Neural cell (in vitro differentiated cells): ENCODE data around the gene RHOT2. TPM values are rescaled to one million over a fixed set of nuclear protein-coding genes. Genes with fewer than 3 reads are reported as not detected.

Source experiments
- H2AFZ ChIP-seq: fragments of 200-600, 300-800 bp; sonication (generic), shearing (Covaris generic); 2 replicates; pipeline ENCODE4 v1.6.0; 2014; ENCODE audit warnings: low read depth, mild to moderate bottlenecking, antibody characterized with exemption, low read length, moderate library complexity
- H3F3A ChIP-seq: fragments of 200-600 bp; shearing (Covaris generic); 2 replicates; pipeline ENCODE4 v1.6.1; 2016; ENCODE audit warnings: mild to moderate bottlenecking, moderate library complexity, mixed read lengths, antibody characterized with exemption, low read length; ENCODE audit not compliant: insufficient read depth, poor library complexity, severe bottlenecking
- H3K27ac ChIP-seq: fragments of 200-600, 300-800 bp; sonication (generic), shearing (Covaris generic); 2 replicates; pipeline ENCODE4 v1.5.1; 2014; ENCODE audit warnings: mild to moderate bottlenecking, low read length, moderate library complexity
- H3K27me3 ChIP-seq: fragments of 300-800, 200-600 bp; sonication (generic), shearing (Covaris generic); 2 replicates; pipeline ENCODE4 v1.6.0; 2014; ENCODE audit warnings: mild to moderate bottlenecking, low read depth, low read length, moderate library complexity; ENCODE audit not compliant: insufficient read depth
- H3K36me3 ChIP-seq: fragments of 300-800, 200-600 bp; sonication (generic), shearing (Covaris generic); 2 replicates; pipeline ENCODE4 v1.5.1; 2014; ENCODE audit warnings: mild to moderate bottlenecking, antibody characterized with exemption, low read length, moderate library complexity; ENCODE audit not compliant: insufficient read depth
- H3K4me2 ChIP-seq: fragments of 300-800, 200-600 bp; sonication (generic), shearing (Covaris generic); 2 replicates; pipeline ENCODE4 v1.6.0; 2014; ENCODE audit warnings: mild to moderate bottlenecking, low read length
- H3K4me3 ChIP-seq: fragments of 300-800, 200-600 bp; sonication (generic), shearing (Covaris generic); 2 replicates; pipeline ENCODE4 v1.5.1; 2014; ENCODE audit warnings: mild to moderate bottlenecking, low read length, moderate library complexity
- H3K79me2 ChIP-seq: fragments of 200-600 bp; shearing (Covaris generic); replicated peaks from 2 replicates; pipeline ENCODE4 v1.6.0; 2014; ENCODE audit warnings: mild to moderate bottlenecking, low read length, moderate library complexity; ENCODE audit not compliant: insufficient read depth
- H3K9ac ChIP-seq: fragments of 300-800, 200-600 bp; sonication (generic), shearing (Covaris generic); 2 replicates; pipeline ENCODE4 v1.6.1; 2016; ENCODE audit warnings: mild to moderate bottlenecking, low read length, mixed read lengths
- H3K9me2 ChIP-seq: fragments of 200-600 bp; shearing (Covaris generic); 2 replicates; pipeline ENCODE4 v1.6.1; 2016; ENCODE audit warnings: mild to moderate bottlenecking, low read length, mixed read lengths; ENCODE audit not compliant: insufficient read depth
- H3K9me3 ChIP-seq: fragments of 200-600, 300-800 bp; sonication (generic), shearing (Covaris generic); 2 replicates; pipeline ENCODE4 v1.6.1; 2016; ENCODE audit warnings: mild to moderate bottlenecking, mixed run types, low read length, moderate library complexity, mixed read lengths
- H4K20me1 ChIP-seq: fragments of 200-600 bp; shearing (Covaris generic); 2 replicates; pipeline ENCODE4 v1.6.1; 2016; ENCODE audit warnings: mild to moderate bottlenecking, mixed run types; ENCODE audit not compliant: insufficient read depth
- CTCF ChIP-seq: fragments of 450-650 bp; IDR thresholded peaks from 2 replicates; pipeline ENCODE4 v1.5.1; 2014; ENCODE audit warnings: antibody characterized with exemption, mild to moderate bottlenecking, moderate library complexity; ENCODE audit not compliant: poor library complexity, severe bottlenecking
- EZH2 ChIP-seq: fragments of 200-600, 300-800 bp; shearing (Covaris generic), sonication (generic); IDR thresholded peaks from 2 replicates; pipeline ENCODE4 v1.6.1; 2014; ENCODE audit warnings: antibody characterized with exemption, low read length, borderline replicate concordance, mild to moderate bottlenecking; ENCODE audit not compliant: insufficient read depth, poor library complexity, severe bottlenecking
- MXI1 ChIP-seq: fragments of 450-650 bp; conservative IDR thresholded peaks from 2 replicates; pipeline ENCODE4 v1.6.1; 2014; ENCODE audit warnings: antibody characterized with exemption, mild to moderate bottlenecking; ENCODE audit not compliant: poor library complexity, severe bottlenecking
- POLR2AphosphoS5 ChIP-seq: IDR thresholded peaks from 2 replicates; pipeline ENCODE4 v1.6.1; 2012
- RAD21 ChIP-seq: fragments of 450-650 bp; conservative IDR thresholded peaks from 2 replicates; pipeline ENCODE4 v1.6.1; 2014; ENCODE audit warnings: antibody characterized with exemption, mild to moderate bottlenecking, moderate library complexity
- REST ChIP-seq: IDR thresholded peaks from 2 replicates; pipeline ENCODE4 v1.6.1; 2012; ENCODE audit warnings: borderline replicate concordance
- SMC3 ChIP-seq: fragments of 450-650 bp; conservative IDR thresholded peaks from 2 replicates; pipeline ENCODE4 v1.6.1; 2014; ENCODE audit warnings: antibody characterized with exemption, mild to moderate bottlenecking, moderate library complexity; ENCODE audit not compliant: poor library complexity
- TAF1 ChIP-seq: IDR thresholded peaks from 2 replicates; pipeline ENCODE4 v1.6.1; 2012; ENCODE audit warnings: low read depth
- polyA plus RNA-seq: library from polyadenylated mRNA; depleted of rRNA; stranded (reverse); fragments of >200 nt; gene quantifications from 2 replicates; pipeline ENCODE4 v1.2.3, GENCODE V29; 2014

RHOT2 gene
- polyA plus RNA-seq, 1 donor from 2014 or later = 132 TPM

- TF ChIP-seq RAD21 (no peak), POLR2AphosphoS5 (no peak), TAF1 (no peak), REST (no peak), EZH2 (no peak), MXI1 (no peak)
- H3K79me2 ChIP-seq = no peaks in the 10 kb centered on the region
- H3K4me2 ChIP-seq = no peak overlapping the region
- H3K36me3 ChIP-seq = no peaks in the 10 kb centered on the region
- no peaks in the 10 kb centered on the region for H3K27me3 ChIP-seq
- H3K27ac ChIP-seq = no peak overlapping the region
- no peaks in the 10 kb centered on the region for H3K9me2 ChIP-seq
- no peak overlapping the region for H2AFZ ChIP-seq
- H3K4me3 ChIP-seq = no peak overlapping the region
- no peaks in the 10 kb centered on the region for H3F3A ChIP-seq
- H3K9me3 ChIP-seq = no peaks in the 10 kb centered on the region
- H3K9ac ChIP-seq = no peak overlapping the region
- H4K20me1 ChIP-seq = no peaks in the 10 kb centered on the region
Observed at GRCh38 chr16:652454-653305, 15.3 kb upstream of the RHOT2 start.

GRCh38 chr16:654034-654433 is 13.9 kb upstream of the RHOT2 start:
- Histone ChIP-seq H4K20me1 (no peaks in the 10 kb centered on the region), H3K79me2 (no peaks in the 10 kb centered on the region), H3K9me2 (no peaks in the 10 kb centered on the region), H3K9ac (no peak overlapping the region), H2AFZ (no peak overlapping the region), H3K36me3 (no peaks in the 10 kb centered on the region), H3K4me2 (no peak overlapping the region), H3F3A (no peaks in the 10 kb centered on the region), H3K4me3 (no peak overlapping the region), H3K27ac (no peak overlapping the region), H3K9me3 (no peaks in the 10 kb centered on the region), H3K27me3 (no peaks in the 10 kb centered on the region)
- no peak for TF ChIP-seq POLR2AphosphoS5
- no peak for TF ChIP-seq SMC3
- TF ChIP-seq CTCF = no peak
- no peak for TF ChIP-seq TAF1
- no peak for TF ChIP-seq REST
- TF ChIP-seq EZH2 = no peak
